NCI-H187 treated with DMSO at 0.1 percent for 48 hours (cell line): Measurements from ENCODE around the gene HSF5.

ENCODE experiments used
- DNase-seq: peaks from one replicate; lab custom pipeline; 2025; lab: John Stamatoyannopoulos, UW

HSF5 gene

GRCh38 chr17:58385359-58385899 lies 102.8 kb downstream of the HSF5 start:
- DNase-seq: no peak

DNA sequence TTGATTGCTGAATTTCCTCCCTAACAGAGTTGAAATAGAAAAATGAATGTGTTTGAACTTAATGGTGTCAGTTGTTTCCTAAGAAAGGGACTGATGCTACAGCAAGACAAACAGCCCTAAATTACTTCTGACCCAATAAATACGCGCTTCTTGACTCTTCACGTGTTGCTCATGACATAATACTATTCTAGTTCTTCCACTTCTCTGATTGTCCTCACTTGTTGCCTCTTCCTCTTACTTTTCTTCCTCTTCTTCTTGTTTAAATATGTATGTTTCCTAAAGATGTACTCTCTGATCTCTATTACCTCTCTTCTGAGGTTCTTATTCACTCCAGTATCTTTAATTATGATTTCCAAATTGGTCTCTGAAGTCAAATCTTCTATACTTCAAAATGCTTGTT lies 103.3 kb downstream of the HSF5 start:
- DNase-seq: no peak

GRCh38 chr17:58383892-58384462 lies 104.2 kb downstream of the HSF5 start:
- no peak for DNase-seq

- DNase-seq: no peak
Observed at GRCh38 chr17:58382872-58383242, 105.4 kb downstream of the HSF5 start.

GRCh38 chr17:58382108-58382871 lies 105.9 kb downstream of the HSF5 start:
- no peak for DNase-seq

GRCh38 chr17:58381124-58382035 lies 106.8 kb downstream of the HSF5 start:
- no peak for DNase-seq

DNA sequence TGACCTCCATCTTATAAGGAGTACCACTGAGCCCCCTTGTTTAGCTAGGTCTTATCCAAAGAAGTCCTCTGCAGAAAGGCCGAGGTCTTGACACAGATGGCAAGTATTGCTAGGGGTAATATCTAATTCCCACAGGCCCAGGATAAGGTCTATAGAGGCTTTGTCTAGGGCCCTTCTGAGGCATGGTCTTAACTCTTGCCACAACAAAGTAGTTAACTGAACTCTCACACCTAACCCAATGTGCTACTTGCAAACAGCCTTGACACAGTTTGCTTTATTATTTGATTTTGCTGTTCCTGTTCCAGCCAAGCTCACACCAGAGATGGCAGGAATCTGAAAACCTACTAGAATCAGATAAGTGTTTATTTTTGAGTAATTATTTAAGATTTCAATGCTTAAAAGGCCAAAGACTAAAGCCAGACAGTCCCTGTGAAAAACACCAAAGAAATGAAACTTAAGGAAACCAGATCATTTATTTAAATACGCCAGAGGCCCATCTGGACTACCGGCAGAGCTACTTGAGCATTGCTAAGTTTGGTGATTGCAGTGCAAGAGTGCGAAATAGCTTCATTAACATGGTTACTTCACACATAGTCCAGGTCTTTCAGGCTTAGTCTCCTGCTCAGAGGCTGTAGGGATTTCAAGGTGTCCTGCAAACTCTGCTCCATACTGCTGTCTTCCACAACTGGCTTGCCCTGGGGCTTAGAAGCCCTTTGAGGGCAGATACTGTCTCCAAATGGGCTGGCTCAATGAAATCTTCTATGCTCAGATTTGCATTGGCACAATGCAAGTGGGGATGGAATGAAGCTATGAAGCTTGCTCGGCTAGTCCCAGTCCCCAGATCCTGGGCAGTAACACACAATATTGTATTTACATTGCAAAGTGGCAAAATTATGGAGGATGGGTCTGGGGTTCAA lies 107.7 kb downstream of the HSF5 start:
- no peak for DNase-seq

DNA sequence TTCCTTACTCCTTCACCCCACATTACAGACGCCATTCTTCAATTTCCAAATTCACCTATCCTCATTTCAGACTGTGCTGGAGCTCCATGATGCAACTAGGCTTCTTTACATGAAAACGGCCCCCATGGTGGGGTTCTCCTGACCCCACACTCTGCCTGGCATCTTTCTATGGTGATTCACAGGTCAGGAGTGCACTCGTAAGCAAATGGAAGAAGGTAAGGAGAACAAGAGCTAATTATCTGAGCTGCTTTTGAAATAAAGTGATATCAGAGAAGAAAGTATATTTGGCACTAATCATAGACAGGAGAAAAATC lies 108.7 kb downstream of the HSF5 start:
- no peak for DNase-seq

GRCh38 chr17:58378733-58379510 lies 109.3 kb downstream of the HSF5 start:
- DNase-seq: no peak

GRCh38 chr17:58377661-58378060 lies 110.5 kb downstream of the HSF5 start:
- no peak for DNase-seq

DNA sequence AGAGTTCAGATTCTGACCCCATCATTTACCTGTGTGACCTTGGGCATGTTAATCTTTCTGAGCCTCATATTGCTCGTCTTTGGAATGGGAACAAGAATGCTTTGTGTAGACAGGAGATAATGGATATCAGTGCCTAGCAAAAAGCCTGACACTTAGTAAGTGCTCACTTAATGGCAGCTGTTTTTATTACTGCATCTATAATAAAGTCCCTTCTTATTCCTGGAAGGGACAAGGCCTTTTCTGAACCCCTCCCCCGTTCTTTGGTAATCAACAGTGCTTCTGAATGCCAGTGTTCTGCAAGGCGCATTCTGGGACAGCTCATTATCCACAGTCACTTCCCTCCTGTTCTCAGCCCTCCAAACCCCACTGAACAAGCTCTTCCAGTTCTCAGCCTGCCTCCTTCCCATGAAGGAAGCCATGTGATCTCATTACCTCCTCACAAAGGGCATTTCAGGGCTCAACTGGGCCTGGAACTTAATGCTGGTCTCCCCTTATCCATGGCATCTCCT lies 111.1 kb downstream of the HSF5 start:
- no peak for DNase-seq

DNA sequence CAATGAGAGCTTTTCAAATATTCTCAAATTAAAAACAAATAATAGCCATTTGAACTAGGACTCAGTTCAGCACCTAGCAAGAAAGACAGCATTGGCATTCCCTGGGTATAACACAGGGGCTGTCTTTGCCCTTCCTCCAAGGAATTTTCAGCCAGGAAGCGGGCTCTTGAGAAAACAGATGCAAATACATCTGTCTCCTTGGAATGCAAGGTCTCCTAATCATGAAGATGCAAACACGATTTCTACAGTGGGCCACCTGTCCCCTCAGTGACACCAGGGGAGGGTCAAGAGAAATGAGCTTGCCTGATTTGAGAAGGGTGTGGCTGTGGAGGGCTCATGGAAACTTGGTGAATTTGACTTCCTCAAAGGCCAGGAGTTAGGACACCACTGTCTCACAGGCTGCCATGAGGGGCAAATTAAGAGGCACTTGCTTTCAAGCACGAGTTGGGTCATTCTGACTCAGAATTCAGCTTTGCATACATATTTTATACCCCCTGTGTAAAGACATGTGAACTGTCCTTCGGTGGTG lies 111.7 kb downstream of the HSF5 start:
- no peak for DNase-seq

DNA sequence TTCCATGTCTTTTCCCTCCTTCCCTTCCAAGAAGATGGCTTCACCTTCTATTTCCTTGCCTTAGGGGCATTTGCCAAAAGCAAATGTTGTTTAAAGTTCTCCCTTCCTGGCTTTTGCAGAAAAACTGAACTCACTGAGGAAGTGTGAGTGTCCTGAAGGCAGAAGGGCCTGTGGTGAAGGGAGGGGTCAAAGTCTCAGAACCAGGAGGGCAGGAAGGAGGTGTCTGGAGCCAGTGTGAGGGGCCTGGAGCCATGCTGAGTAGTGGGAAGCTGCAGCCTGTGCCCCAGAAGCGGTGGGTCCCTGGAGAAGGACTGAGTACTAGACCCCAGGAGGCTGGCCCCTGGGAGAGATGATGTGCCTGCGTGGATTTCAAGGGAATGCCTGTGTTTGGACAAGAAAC lies 112.4 kb downstream of the HSF5 start:
- DNase-seq: no peak

DNA sequence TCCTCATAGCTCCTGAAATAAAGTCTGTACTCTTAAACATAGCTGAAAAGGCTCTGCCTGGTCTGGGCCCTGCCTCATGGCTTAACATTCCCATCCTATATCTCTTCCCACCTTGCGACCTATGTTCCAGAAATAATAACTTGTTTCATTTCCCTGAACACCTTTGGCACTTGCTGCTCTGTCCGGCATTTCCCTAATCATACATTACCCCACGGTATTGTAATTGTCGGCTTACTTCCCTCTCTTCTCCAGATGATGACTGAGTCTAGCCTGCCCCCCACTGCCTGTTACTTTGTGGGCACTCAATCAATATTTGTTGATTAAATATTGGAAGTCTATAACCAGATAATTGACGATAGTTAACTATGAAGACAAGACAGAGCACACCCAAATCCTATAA lies 113.0 kb downstream of the HSF5 start:
- no peak for DNase-seq

DNA sequence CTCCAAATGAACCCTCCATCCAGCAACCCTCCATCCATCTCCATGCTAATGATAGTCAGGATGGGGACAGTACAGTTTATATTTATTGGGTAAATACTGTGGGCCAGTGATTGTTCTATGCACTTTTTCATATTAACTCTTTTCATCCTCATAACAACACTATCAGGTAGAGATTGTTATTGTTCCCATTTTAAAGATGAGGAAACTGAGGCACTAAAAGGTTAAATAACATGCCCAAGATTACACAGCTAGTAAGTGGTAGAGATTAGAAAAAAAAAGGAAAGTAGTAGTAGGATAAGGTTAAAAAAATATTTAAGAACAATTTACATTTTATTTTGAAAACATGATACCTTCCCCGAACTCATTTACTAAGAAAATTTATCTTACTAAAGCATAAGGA lies 114.3 kb downstream of the HSF5 start:
- no peak for DNase-seq

- no peak for DNase-seq
Observed at GRCh38 chr17:58373003-58373402, 115.2 kb downstream of the HSF5 start.

DNA sequence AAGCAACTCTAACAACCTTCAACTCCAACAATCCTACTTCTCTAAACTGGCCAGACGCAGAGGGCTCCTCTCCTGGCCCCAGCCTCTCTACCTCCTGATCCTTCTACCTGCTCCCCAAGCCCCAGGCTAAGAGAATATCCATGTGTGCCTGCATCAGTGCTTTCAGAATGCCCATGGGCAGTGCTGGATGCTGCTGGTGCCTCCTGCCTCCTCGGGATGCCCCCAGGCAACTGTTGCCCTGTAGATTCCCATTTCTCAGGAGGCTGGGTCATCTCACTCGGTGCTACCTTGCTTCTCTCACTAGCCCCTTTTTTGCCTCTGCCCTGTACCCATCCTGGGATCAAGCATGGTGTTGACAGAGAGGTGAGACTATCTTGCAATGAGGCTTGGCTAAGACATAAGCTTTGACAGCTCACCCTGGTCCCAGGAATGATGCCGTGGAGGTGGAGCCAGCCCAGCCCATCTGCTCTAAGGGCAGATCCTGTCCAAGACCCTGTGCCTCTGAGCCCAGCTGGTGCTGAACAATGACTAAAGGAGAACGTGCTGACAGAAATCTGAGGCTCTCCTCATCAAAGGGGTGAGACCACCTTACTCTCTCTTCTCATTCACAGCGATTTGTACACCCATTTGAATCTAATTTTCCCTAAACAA lies 116.8 kb downstream of the HSF5 start:
- no peak for DNase-seq

DNA sequence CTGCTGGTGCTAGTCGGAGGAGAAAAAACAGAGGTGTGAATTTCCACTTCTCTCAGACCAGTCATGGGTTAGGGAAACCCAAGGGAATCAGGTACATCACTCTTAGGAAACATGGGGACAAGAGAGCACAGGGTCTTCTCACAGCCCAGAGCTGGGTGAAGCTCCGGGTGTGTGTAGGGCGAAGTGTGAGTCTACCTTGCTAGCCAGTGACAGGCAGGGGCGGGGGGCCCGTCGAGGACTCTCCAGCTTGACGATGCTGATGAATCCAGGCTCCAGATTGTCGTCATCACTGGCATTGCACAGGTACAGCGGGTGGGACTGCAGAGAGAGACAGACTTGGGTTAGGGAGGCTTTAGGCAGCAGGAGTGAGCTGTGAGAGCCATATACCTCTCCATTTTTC lies 117.5 kb downstream of the HSF5 start:
- no peak for DNase-seq

DNA sequence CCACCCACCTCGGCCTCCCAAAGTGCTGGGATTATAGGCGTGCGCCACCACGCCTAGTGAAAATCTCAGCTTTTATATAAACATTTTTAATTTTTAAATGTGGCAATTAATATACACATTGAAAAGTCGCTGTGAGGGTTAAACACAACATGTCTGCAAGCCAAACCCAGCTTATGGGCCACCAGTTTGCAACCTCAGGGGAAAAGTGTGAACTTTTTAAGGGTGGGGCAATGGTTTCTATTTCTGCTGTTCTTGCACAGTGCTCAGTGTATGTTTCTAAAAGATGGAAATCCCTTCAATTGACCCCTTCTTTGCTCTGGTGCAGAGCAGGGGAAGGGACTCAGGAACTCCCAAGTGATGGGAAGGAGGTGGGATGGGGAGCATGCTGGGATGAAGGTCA lies 117.9 kb downstream of the HSF5 start:
- DNase-seq: no peak
